Measurements from ENCODE around the gene TOMM22.

DNA sequence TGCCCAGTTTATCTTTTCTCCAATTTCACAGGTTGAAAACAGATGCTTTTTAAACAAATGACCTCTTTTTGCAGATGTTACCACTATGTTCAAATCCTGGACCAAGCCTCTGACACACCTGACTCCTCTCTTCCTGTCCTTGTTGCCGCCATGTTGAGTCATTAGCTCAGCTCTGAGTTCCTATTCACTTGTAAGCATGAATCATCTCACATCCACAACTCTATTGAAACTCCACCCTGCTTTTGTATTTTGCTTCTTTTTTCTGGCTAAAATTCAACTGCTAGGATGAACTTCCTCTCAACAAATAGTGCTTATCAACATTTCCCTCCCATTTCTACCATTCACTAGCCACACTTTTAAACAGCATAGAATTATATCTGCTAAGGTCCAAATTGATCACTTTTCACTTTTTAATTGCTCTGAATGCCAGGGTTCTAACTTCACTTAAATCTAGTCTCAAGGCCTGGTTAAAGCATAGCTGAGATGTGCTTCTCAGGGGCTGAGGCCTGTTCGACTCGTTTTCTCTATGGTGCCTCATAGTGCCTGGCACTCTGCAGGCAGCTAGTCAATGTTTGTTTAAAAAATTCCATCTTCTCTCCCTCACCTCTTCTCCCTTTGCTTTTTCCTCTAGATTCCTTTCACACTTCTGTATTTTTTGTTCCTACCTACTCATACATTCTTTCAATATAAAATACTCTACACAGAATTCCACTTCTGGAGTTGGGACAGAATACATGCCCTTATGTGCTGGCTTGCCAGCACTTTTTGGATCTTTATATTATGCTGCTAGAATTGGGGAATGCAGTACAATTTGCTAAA lies 15.1 kb downstream of the TOMM22 start:
- TF ChIP-seq, protein P1, sequence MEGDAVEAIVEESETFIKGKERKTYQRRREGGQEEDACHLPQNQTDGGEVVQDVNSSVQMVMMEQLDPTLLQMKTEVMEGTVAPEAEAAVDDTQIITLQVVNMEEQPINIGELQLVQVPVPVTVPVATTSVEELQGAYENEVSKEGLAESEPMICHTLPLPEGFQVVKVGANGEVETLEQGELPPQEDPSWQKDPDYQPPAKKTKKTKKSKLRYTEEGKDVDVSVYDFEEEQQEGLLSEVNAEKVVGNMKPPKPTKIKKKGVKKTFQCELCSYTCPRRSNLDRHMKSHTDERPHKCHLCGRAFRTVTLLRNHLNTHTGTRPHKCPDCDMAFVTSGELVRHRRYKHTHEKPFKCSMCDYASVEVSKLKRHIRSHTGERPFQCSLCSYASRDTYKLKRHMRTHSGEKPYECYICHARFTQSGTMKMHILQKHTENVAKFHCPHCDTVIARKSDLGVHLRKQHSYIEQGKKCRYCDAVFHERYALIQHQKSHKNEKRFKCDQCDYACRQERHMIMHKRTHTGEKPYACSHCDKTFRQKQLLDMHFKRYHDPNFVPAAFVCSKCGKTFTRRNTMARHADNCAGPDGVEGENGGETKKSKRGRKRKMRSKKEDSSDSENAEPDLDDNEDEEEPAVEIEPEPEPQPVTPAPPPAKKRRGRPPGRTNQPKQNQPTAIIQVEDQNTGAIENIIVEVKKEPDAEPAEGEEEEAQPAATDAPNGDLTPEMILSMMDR (IDR thresholded peaks at IDR 0.05) = no peak
- no peak for TF ChIP-seq POLR2A (IDR thresholded peaks at IDR 0.05)
